RWPE2 (cell line): ENCODE measurements around the gene GLT8D2.

ENCODE experiments used
- ATAC-seq: fragments of 200-7000 bp; cut with Tn5 transposase; 3 replicates; pipeline ENCODE4 v1.9.1; 2021; ENCODE audit warnings: low read depth
- DNase-seq: peaks from one replicate; pipeline ENCODE4 v3.0.0-alpha.2; 2020; ENCODE audit warnings: low spot score
- H3K27ac ChIP-seq: fragments of 450-650 bp; 2 replicates; pipeline ENCODE4 v1.5.1; 2017; ENCODE audit warnings: mild to moderate bottlenecking; ENCODE audit not compliant: poor library complexity, severe bottlenecking
- H3K27me3 ChIP-seq: fragments of 250-450 bp; sonication (Bioruptor Pico); 2 replicates; pipeline ENCODE4 v1.5.1; 2021; ENCODE audit warnings: mild to moderate bottlenecking, moderate library complexity; ENCODE audit not compliant: insufficient read depth, poor library complexity, severe bottlenecking
- H3K36me3 ChIP-seq: fragments of 250-450 bp; sonication (Bioruptor Pico); 2 replicates; pipeline ENCODE4 v1.5.1; 2020; ENCODE audit warnings: low read depth, mild to moderate bottlenecking, moderate library complexity
- H3K4me1 ChIP-seq: fragments of 250-450 bp; sonication (Bioruptor Pico); 2 replicates; pipeline ENCODE4 v1.5.1; 2021; ENCODE audit warnings: mild to moderate bottlenecking, moderate library complexity; ENCODE audit not compliant: insufficient read depth, poor library complexity, severe bottlenecking
- H3K4me3 ChIP-seq: fragments of 250-450 bp; sonication (Bioruptor Pico); 2 replicates; pipeline ENCODE4 v1.5.1; 2021; ENCODE audit warnings: mild to moderate bottlenecking, moderate library complexity; ENCODE audit not compliant: severe bottlenecking
- H3K9me3 ChIP-seq: fragments of 250-450 bp; sonication (Bioruptor Pico); 2 replicates; pipeline ENCODE4 v1.5.1; 2021; ENCODE audit warnings: mild to moderate bottlenecking, moderate library complexity; ENCODE audit not compliant: severe bottlenecking
- CTCF ChIP-seq: fragments of 450-650 bp; IDR thresholded peaks from one replicate; pipeline ENCODE4 v1.5.1; 2017; ENCODE audit warnings: mild to moderate bottlenecking, moderate library complexity; ENCODE audit not compliant: poor library complexity, severe bottlenecking

The GLT8D2 gene

GRCh38 chr12:104073699-104074098, 23.7 kb upstream of the GLT8D2 start:
- H3K4me3 ChIP-seq: no peak overlapping the region
- H3K4me1 ChIP-seq: peaks cover 3% of the 10 kb centered on the region
- no peak for TF ChIP-seq CTCF
- no peaks in the 10 kb centered on the region for H3K9me3 ChIP-seq
- ATAC-seq (no peak), DNase-seq (no peak)
- peaks cover 31% of the 10 kb centered on the region for H3K36me3 ChIP-seq
- H3K27me3 ChIP-seq: no peaks in the 10 kb centered on the region
- H3K27ac ChIP-seq: no peak overlapping the region

GRCh38 chr12:104072099-104072498, 22.1 kb upstream of the GLT8D2 start:
- no peak overlapping the region for H3K4me3 ChIP-seq
- no peaks in the 10 kb centered on the region for H3K4me1 ChIP-seq
- H3K9me3 ChIP-seq: no peaks in the 10 kb centered on the region
- no peak overlapping the region for H3K27ac ChIP-seq
- H3K36me3 ChIP-seq: peaks cover 40% of the 10 kb centered on the region
- no peaks in the 10 kb centered on the region for H3K27me3 ChIP-seq
- no peak for TF ChIP-seq CTCF
- DNase-seq (no peak), ATAC-seq (no peak)

- H3K27ac ChIP-seq: peak overlapping the region; percentile 56
- peak; percentile 30 for ATAC-seq
- H3K27me3 ChIP-seq: no peaks in the 10 kb centered on the region
- H3K9me3 ChIP-seq: no peaks in the 10 kb centered on the region
- H3K4me3 ChIP-seq: peak overlapping the region; percentile 88
- H3K36me3 ChIP-seq: peaks cover 25% of the 10 kb centered on the region
- no peak for TF ChIP-seq CTCF
- no peak for DNase-seq
- no peaks in the 10 kb centered on the region for H3K4me1 ChIP-seq
Measured at GRCh38 chr12:104064842-104065427, 14.9 kb upstream of the GLT8D2 start.

- TF ChIP-seq CTCF: no peak
- peak within 1 kb of the TSS; percentile 88 for H3K4me3 ChIP-seq
- peaks cover 22% of the 10 kb centered on the region for H3K36me3 ChIP-seq
- no peaks in the 10 kb centered on the region for H3K27me3 ChIP-seq
- ATAC-seq (peak; percentile 90), DNase-seq (peak; percentile 82)
- peak within 1 kb of the TSS; percentile 56 for H3K27ac ChIP-seq
- no peaks in the 10 kb centered on the region for H3K9me3 ChIP-seq
- peaks cover 2% of the 10 kb centered on the region for H3K4me1 ChIP-seq
Measured at GRCh38 chr12:104064031-104064841, 14.2 kb upstream of the GLT8D2 start, which contains the start of gene HCFC2. HCFC2 (plus strand) TSS chr12:104064531; CDS start chr12:104064561, 30 bp downstream.

GRCh38 chr12:104063712-104064030, 13.7 kb upstream of the GLT8D2 start:
- ATAC-seq (peak; percentile 26), DNase-seq (no peak)
- peak overlapping the region; percentile 56 for H3K27ac ChIP-seq
- peaks cover 17% of the 10 kb centered on the region for H3K36me3 ChIP-seq
- H3K9me3 ChIP-seq: no peaks in the 10 kb centered on the region
- peaks cover 8% of the 10 kb centered on the region for H3K4me1 ChIP-seq
- H3K4me3 ChIP-seq: peak overlapping the region; percentile 88
- H3K27me3 ChIP-seq: no peaks in the 10 kb centered on the region
- TF ChIP-seq CTCF: no peak
